ELF-1 (cell line): Measurements from ENCODE around the gene GTPBP4.
A peak's percentile ranks its signal among the peaks of the same experiment; 100 is the strongest.
"Not testable (repeated sequence)": the region's sequence is repeated elsewhere in the genome, so short reads cannot be mapped to it uniquely, and the experiment has no call there.

Experiments
- DNase-seq: peaks from one replicate; pipeline ENCODE4 v3.0.0-alpha.2; 2016; ENCODE audit warnings: low read depth, low spot score

GTPBP4 gene

DNA sequence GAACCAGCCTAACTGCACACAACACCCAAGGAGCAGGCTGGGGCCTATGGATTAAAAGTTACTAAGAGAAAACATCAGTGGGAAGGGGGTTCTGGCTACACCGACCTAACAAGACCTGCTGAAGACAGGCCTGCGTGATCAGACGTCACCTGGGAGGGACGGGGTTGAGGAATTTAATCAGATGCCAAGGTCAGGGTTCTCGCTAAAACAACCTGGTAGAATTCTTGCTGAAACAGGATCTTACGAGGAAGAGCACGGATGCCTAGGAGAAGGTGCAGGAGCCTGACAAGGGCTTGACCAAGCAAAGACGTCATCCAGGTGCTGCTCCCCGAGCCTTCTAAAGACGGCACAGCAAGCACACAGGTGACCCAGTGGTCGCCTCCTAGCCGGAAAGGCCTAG lies 35.9 kb downstream of the GTPBP4 start:
- no peak for DNase-seq

GRCh38 chr10:1025683-1026082 lies 37.4 kb downstream of the GTPBP4 start, which contains the start of gene IDI2:
Gene IDI2, minus strand, starts transcription at chr10:1025859. Its CDS starts 1,136 bp downstream, at chr10:1024723.
- no peak for DNase-seq

DNA sequence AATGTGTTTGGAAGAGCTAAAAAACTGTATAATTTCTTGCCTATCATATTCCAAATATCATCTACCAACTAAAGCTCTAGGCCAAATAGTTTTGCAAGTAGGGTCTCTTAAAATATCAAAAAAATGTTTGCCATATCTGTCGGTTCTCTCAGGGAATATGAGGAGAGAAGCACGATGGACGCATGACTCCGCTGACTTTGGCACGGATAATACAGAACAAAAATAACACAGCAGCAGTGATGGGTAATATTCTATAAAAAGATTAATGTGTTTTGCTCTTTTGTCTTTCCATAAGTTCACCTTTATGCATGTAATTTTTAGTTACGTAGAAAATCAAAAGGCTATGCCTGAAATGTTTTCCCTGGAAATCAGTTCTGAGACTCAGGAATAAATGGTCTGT lies 38.3 kb downstream of the GTPBP4 start:
- DNase-seq = no peak

GRCh38 chr10:1029838-1030237 lies 41.6 kb downstream of the GTPBP4 start:
- no peak for DNase-seq

- no peak for DNase-seq
These were observed 45.4 kb downstream of the GTPBP4 start for GRCh38 chr10:1033601-1034000.

GRCh38 chr10:1034758-1035157 lies 46.5 kb downstream of the GTPBP4 start:
- no peak for DNase-seq

GRCh38 chr10:1035201-1035600 lies 47.0 kb downstream of the GTPBP4 start:
- DNase-seq = no peak

DNA sequence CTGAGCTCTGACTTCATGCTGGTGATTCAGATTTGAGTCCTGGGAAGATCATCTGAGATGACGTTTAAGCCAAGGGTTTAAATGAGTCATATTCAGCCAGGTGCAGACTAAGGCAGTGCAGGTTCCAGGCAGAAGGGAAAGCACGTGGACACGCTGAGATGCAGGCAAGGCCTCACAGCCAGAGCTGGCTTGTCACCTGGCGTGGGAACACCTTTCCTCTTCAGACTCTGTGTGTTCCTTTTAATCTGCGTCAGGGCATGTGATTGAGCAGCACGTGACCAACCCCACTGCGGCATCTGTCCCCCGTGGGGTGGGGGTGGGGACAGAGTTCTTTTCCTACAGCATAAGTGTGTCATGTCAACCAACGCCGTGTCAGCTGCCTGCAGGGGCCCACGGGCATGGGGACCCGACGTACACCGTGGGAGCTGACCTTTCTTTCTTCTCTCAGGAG lies 48.1 kb downstream of the GTPBP4 start:
- no peak for DNase-seq

DNA sequence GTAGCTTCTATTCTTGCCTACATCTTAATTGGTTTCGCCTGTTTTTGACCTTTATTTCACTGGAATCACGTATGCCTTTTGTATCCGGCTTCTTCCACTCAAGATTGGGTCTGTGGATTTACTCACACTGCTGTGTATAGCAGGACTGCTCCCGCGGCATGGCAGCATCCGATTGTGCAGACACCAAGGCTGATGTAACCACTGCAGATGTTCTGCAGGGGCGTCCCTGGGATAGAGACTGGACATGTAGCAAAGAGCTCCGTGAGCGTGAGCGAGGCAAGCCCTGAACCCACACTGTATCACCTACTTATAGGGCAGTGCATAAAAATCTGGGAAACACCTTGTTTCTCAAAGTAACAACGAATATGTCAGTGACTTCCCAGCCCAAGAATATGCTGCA lies 48.9 kb downstream of the GTPBP4 start:
- no peak for DNase-seq

DNA sequence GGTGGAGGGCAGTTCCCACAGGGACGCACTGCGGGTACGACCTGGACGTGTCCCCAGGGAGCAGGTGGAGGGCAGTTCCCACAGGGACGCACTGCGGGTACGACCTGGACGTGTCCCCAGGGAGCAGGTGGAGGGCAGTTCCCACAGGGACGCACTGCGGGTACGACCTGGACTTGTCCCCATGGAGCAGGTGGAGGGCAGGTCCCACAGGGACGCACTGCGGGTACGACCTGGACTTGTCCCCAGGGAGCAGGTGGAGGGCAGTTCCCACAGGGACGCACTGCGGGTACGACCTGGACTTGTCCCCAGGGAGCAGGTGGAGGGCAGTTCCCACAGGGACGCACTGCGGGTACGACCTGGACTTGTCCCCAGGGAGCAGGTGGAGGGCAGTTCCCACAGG lies 50.5 kb downstream of the GTPBP4 start:
- DNase-seq = not testable (repeated sequence)

DNA sequence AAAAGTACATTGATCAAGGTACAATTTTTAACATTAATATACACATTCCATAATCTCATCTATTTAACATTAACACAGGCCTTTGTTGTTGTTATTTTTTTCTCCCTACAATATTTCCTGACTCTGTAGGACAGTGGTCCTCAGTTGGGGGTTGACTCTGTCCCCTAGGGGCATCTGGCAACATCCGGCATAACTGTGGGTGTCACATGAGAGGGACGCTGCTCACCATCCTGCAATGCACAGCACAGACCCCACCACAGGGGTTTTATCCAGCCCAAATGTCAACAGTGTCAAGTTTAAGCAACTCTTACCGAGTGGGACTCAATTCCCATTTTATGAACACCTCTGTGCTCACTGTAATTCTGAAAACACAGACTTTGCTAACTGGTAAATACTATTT lies 51.9 kb downstream of the GTPBP4 start:
- no peak for DNase-seq

GRCh38 chr10:1041514-1041913 lies 53.3 kb downstream of the GTPBP4 start:
- DNase-seq = no peak

DNA sequence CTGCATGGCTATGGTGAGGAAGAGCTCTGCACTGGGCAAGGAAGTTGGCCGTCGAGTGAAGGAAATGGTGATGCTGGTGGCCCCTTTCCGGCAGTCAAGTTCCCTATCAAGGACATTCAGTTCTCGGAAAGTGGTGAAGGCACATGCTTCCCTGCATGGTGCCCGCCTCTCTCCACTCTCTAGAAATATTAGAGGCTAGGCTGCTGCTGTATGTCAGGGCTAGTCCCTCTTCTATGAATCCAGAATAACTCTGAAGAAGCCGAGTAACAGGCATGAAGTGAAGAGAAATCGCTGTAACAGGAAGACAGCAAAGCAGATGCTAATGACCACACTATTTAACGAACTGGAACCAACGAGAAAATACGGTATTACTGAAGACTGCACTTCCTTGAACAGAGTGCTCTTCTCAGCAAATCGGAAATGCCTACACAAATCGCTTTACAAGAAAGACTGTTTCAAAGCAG lies 55.3 kb downstream of the GTPBP4 start:
- DNase-seq = no peak

DNA sequence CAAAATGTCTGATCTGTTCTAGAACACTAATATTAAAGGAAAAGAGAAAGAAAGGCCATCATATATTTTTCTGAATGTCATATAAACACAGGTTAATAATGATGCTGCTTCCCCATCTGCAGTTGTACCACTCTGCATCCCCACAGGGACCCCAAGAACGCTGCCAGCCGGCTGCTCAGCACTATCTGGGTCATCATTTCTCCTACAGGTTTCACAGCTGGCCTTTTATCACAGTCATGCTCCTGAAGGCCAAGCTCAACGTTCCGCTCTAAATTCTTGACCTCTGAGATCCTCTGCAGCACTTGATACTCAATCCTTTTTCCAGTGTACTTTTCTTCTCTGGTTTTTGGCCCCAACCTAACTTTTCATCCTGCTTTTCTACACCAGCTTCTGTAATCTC lies 55.9 kb downstream of the GTPBP4 start:
- DNase-seq = no peak

GRCh38 chr10:1044964-1045363 lies 56.7 kb downstream of the GTPBP4 start:
- no peak for DNase-seq

DNA sequence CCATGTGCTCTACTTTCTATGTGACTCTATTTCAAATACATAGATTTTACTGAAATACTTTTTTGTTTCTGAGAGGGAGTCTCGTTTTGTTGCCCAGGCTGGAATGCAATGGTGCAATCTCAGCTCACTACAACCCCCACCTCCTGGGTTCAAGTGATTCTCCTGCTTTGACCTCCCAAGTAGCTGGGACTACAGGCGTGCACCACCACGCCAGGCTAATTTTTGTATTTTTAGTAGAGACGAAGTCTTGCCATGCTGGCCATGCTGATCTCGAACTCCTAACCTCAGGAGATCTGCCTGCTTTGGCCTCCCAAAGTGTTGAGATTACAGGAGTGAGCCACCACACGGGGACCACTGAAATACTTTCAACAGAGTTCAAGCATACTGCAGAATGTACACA lies 57.2 kb downstream of the GTPBP4 start:
- no peak for DNase-seq

GRCh38 chr10:1047937-1048336 lies 59.7 kb downstream of the GTPBP4 start:
- peak; percentile 45 for DNase-seq

DNA sequence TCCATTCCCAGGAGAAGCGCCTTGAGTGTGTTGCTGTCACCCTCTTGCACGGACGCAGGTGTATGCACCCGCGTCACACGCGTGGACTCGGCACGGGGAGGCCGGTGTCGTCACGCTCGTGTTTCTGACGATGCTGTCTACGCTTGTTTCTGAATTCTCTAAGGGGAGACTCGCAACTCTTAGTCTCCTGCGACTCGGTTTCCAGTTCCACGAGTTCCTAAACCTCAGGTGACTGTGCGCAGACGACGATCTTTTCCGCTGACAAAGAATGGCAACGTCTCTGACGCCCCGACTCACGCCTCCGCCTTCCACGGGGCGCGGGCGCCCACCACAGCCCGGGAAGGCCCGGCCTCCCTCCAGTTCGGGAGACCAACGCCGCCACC lies 60.1 kb downstream of the GTPBP4 start:
- DNase-seq = no peak

DNA sequence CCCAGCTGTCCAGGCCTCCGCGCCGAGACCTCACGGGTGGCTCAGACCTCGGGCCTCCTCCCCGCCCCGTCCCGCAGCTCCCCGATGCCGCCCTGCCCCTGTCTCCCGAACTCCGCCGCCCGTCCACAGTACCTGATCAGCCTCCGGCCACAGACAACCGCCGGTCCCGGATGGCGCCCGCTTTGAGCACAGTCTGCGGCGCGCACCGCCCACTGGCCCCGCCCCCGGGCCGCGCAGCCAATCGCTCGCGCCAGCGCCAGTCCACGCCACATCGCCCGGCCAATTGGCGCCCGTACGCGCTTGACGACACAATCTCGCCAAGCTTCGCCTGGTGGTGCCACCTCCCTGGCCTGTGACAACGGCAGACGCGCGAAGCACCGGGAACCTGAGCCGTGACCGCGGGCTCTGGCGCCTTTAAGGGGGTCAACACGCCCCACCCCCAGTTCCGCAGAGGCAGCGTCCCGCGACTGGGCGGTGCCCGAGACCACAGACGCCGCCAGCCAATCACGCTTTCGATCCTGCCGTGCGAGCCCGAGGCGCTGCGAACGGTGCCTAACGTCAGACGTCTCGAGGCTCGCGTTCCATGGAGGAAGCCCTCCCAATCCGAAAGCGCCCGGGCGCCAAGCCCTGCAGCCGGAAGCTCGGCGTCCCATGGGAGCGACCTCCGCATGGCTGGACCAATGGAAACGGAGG lies 60.6 kb downstream of the GTPBP4 start, which contains the start of gene IDI1:
Gene IDI1, minus strand, starts transcription at position 388 of the 693 bp plus-strand sequence. Its CDS starts 116 bp downstream, at position 272.
- DNase-seq = peak; percentile 99

DNA sequence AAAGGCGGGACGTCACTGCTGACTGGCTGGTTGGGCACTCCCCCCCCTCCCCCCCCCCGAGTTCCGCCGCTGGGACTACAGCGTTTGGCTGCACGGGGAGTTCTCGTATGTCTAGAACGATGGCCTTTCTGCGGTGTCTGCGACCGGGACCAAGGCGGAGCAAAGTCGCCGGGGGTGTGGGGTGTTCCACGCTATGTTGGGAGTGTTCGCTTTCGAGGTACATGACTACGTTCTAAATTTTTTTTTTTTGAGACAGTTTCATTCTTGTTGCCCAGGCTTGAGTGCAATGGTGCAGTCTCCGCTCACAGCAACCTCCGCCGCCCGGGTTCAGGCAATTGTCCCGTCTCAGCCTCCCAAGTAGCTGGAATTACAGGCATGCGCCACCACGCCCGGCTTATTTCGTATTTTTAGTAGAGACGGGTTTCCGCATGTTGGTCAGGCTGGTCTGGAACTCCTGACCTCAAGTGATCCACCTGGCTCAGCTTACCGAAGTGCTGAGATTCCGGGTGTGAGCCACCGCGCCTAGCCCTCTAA lies 61.3 kb downstream of the GTPBP4 start:
- DNase-seq = no peak

GRCh38 chr10:1050145-1050544 lies 61.9 kb downstream of the GTPBP4 start:
- DNase-seq = peak; percentile 18

DNA sequence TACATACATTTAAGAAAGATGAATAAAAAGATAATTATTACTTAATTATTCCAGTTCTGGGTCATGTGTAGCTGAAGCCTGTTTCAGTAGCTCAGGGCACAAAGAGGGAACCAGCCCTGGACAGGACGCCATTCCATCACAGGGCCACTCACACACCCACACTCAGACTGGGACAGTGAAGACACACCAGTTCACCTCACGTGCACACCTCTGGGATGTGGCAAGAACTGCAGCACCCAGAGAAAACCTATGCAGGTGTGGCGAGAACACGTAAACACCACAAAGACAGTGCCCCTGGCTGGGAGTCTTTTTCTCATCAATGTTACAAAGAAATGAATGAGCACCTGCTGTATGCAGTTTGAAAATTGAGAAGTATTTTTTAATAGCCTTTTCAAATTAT lies 62.3 kb downstream of the GTPBP4 start:
- DNase-seq = peak; percentile 63

GRCh38 chr10:1054684-1055083 lies 66.5 kb downstream of the GTPBP4 start:
- DNase-seq = no peak
